Activated CD8-positive, alpha-beta memory T cell treated with anti-CD3 and anti-CD28 coated beads for 4 hours (primary cell): ENCODE results near the gene RUNX1.

Source experiments
- DNase-seq, 2 donors: peaks; one replicate each; pipeline ENCODE4 v3.0.0-alpha.2; 2020; ENCODE audit warnings: low read depth in 2 of 2

RUNX1 gene

DNA sequence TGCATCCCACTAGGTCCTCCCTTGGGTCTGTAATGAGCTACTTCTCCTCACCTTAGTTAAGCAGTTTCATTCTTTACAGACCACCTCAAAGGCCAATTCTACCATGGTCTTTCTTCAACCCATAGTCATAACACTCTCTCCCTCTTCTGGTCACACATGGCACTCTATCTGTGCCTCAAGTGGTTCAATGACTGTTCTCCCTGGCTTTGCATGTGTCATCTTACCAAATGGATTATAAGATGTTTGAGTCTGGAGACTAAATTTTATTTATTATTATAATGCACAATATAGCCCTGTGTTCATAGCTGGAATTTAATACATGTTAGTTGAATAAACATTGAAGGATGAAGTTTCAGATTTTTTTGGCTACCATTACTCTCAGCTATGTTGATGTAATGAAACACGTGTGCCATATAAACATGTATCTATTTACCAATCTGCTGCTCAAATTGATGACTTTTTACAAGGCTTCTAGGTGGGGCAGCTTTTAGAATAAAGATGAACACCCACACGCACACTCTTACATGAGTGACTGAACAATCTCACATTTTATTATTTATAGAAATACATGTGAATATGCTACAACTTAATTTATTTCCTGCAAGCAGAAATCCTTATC is 102.1 kb downstream of the RUNX1 start:
- DNase-seq, result no peak

DNA sequence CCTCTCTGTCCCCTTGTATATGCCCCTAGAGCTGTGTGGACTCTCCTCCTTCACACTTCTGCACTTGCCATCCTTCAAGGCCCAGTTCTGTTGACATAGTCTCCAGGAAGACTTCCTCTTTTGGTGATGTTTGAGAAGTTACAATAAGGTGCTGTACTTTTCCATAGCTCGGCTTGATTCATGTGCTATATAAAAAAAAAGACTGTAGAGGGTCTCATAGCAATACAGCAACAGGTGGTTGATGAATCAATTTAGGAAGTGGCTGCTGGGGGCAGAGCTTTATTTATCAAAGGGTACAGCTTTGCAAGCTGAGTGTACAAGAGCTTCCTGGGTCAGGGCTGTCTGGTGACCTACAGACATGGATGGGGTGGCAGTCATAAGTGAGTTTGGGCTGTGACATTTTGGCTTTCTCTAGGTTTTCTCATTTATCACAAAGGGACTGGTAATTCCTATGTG is 102.7 kb downstream of the RUNX1 start:
- DNase-seq, result no peak

DNA sequence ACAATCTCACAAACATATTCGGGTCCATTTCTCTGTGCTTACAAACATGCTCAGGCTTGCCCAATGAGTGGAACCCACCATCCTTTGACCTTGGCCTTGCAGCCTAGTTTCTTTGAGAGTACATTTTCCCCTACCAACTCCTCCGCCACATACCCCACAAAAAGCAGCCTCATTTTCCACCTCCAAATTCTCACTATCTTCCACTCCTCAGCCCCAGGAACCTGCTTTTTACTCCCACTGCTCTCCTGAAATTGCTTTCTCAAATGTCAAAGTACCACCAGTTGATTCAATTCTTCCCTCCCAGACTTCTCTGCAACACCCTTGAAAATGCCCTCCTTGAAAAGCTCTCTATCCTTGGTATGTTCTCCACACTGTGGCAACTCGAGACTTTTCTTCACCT is 103.8 kb downstream of the RUNX1 start:
- DNase-seq, result no peak

DNA sequence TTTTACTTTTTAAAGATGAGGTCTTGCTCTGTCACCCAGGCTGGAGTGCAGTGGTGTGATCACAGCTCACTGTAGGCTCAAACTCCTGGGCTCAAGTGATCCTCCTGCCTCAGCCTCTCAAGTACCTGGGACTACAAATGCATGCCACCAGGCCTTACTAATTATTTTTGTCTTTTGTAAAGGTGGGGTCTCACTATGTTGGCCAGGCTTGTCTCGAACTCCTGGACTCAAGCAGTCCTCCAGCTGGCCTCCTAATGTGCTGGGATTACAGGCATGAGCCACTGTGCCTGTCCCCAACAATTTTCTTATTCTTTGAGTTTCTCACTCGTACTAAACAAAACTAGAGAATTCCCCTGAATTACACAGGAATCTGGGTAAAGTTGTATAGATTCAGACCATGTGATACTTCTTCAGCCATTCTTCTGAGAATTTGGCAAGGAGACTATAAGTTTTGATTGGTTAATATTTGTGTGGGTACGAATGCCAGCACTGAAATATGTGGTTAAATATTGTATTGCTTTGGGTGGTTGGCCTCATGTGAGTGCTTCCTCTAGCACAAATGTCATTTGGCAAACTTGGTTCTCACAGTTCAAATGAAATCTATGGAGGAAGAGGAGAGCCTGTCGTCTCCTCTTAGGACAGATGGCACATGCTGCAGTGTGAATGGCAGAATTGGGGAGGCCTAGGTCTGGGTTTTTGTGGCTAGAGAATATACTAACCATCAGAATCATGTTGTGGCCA is 104.9 kb downstream of the RUNX1 start:
- no peak for DNase-seq

DNA sequence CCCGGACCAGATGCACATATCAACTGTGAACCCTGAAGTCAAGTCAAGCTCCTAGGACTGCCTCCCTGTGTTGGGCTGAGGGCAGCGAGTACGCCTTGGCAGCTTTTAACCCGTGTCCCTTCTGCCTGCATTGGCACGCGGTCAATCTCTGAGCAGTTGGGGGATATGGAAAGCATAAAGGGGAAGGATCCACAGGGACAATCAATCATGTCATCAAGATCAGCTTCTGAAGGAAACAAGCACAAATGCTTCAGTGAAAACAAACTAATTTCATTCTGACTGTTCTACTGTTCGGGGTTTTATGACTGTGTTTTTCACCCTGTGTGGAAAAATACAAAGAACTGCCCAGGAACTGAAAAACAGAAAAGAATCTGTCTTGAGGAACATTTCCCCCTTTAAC is 106.2 kb downstream of the RUNX1 start:
- DNase-seq, result no peak

DNA sequence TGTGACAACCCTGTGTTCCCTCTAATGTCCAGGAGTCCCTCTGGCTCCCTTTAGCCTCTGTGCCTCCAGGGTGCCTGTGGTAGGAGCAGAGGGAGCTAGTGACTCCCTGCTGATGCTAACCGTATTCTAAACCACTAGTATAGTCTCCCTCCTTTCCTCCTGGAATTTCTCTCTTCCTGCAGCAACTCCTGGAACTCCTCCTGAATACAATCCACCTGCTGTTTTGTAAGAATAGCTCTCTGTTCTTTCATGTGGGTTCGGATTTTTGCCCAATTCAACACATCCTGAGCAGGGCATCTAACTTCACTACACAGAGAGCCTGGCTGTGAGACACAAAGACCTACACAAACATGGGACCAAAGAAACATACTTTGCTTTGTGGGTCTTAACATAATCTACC is 107.9 kb downstream of the RUNX1 start:
- DNase-seq, result no peak

DNA sequence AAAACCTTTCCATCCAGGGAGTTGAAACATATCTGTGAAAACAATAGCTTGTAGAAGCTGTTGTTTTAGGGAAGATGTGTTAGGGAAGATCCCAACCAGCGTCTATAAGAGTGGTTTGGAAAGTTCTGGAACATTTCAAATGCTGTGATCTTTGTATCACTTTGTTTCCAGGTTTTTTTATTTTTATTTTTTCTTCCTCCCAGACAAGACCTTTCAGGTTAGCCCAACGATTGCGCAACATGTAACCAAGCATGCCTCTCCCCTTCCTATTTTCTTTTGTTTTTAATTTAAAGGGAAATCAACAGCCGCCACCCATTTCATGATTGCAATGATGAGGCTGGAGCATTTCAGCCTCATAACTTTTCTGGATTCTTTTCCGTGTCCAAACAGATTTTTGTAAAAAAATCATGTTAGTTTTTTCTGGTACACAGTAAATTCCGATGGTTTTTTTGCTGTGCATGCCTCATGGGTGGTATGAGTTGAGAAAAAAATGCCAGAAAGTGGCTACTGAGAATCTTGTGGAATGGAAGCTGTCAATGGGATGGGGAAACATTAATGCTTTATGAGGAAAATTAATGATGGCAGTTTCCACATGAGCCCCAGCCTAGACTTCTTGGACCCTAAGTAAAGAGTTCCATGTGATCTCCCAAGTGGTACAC is 109.3 kb downstream of the RUNX1 start:
- no peak for DNase-seq

DNA sequence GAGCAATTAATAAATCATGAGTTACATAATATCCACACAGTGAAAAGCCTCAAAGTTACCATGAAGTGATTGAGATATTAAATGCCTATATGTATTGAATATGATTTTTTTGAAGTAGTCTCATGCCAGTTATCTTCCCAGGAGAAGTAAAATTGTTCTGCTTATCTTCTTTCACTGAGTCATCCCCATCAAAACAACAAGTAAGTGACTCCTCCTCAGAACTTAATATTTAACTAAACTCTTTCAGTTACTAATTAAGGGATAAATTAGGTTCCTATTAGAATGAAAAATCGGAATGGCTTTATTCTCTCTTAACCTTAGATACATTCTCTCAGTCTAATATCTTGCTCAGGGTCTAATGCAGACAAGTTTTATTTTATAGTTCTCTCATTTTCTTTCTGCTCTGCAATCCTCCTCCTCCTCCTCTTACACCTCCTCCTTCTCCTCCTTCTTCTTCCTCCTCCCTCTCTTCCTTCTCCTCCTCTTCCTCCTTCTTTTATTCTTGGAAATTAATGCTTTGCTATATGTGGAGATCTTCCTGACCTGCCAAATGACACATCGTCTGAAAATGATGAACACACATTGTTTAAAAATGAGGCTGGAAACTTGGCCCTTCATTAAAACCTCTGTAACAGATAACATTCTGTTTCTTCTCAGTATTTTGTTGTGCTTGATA is 110.9 kb downstream of the RUNX1 start:
- no peak for DNase-seq

DNA sequence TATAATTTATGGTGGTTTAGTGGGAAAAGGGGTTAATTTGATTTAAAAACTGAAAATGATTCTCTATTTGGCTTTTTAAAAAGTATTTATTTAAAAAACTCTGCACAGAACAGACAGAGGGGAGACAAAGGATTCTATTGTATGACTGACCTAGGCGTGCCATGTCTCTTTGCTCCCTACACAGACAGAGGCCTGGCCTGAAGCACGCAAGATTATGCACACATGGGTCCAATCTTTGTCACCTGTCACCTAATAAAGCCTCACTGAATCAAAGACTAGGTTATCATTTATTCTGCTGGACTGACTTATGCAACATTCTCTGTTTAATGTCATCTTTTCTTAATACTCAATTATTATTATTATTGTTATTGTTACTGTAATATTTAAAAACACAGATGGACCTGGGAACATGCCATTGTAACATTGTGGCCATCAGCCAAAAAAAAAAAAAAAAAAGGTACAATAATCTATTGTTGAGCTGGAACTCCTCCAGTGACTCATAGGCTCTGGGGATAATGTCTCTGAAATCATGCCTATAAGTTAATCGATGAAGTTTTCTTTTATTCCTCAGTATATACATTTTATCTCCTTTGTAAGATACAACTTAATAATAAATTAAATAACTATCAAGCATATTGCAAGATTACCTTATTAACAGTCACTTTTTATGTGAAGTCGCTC is 112.1 kb downstream of the RUNX1 start:
- DNase-seq, result no peak

DNA sequence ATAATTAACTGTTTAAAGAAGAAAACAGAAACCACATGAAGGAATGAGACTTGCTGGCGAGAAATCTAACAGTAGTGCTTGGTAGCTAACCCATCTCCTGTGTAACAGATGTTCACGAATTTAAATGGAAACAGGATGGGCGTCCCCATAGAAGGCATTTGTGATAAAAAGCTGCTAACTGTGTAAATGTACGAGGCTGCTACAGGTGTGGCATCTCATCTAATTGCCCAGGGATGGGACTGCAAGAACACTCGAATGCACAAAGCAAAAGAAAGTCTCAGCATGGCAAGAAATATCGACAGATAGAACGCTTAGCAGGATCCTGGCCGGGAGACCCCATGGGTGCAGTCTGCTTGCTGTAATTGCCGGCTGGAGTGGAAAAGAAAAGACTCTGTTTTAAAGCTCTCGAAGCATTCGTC is 112.7 kb downstream of the RUNX1 start:
- DNase-seq, result no peak

DNA sequence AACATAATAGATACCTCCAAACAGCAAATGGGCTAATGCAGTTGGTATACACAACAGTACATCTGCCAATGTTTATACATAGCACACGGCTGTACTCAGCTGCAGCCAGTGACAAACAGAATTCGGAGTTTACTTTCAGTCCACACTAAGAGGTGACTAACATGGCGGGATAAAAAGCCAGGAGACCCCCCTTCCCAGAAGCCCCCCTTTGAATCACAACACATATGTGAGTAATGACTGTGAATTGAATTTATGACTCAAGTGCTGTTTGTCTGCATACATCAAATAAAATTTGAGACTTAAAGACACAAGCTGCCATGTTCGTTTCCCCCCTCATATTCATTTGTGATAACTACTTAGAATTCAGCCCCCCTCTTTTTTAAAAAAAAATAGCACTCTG is 113.2 kb downstream of the RUNX1 start:
- DNase-seq, result no peak

DNA sequence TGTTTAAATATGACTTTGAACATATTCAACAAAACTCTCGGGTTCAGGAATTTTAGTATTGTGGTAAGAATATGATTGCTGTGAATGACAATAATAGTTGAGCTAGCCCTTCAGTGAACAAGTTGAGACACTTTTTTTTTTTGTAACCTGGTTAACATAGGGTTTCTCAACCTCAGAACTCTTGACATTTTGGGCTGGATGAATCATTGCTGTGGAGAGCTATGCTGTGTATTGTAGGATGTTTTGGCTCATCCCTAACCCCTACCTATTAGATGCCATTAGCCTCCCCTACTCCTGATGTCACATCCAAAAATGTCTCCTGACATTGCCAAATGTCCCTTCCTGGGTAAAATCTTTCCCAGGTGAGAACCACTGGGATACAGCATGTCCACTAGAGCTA is 113.7 kb downstream of the RUNX1 start:
- no peak for DNase-seq

DNA sequence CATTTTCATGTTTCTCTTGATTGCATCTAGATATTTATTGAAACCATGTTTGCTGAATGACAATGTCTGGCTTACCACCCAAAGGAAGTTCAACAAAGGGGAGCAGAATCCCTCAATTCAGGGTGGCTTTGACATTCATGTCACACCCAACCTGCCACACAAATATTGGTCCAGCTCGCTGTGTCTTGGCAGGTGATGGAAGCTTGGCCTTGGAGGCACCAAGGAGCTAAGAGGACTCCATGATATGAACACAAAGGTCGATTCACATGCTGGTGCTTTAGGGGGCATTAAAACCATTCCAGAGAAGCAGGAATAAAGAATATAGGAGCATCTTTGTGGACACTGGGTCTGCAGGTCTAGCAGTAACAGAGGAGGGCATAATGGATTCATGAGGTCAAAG is 114.8 kb downstream of the RUNX1 start:
- no peak for DNase-seq

DNA sequence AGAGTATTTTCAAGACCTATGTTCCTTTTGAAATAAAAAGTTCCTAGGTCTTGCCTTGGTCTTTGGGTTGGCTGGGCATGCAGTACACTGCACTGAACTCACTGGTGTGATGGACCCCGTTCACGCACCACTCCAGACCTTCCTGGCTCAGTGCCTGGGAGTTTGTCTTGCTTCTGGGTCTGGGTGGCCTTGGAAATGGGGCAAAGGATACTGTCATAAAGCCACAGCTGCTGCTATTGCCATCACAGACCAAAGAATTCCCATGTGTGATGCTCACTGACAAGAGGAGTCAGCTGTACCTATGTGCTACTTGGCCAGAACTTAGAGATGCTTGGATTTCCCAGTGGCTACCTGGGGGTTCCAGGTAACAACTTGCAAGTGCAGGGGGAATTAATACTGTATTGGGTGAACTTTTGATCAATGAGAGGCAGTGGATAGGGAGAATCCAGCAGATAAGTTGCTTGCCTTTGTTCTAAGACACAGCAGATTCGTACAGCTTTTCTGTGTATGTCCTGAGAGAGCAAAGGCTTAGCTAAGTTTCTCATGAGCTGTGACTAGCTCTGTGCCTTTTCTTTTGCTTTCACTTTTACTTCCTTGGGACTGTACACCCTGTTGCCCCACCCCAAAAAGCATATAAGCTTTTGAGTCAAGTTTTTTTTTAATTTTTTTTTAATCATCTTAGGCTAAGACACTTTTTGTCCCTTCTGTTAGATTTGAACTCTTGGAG is 115.3 kb downstream of the RUNX1 start:
- DNase-seq, result no peak

DNA sequence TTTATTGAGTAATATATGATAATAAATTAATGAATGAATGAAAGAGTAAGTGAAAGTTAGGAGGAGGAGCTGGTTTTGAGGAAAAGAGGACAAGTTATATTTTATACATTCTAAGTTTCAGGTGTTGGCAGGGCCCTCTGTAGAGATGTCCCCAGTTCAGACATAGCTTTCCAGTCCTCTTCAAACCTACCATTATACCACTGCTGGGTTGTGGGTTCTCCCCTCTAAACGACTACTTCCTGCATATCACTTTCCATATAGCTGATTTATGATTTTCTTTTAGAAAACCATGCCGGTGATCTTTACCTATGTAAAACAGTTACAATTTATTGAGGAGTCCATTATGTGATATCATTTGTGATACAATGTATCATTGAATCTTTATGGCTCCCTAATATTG is 116.9 kb downstream of the RUNX1 start:
- DNase-seq, result no peak

DNA sequence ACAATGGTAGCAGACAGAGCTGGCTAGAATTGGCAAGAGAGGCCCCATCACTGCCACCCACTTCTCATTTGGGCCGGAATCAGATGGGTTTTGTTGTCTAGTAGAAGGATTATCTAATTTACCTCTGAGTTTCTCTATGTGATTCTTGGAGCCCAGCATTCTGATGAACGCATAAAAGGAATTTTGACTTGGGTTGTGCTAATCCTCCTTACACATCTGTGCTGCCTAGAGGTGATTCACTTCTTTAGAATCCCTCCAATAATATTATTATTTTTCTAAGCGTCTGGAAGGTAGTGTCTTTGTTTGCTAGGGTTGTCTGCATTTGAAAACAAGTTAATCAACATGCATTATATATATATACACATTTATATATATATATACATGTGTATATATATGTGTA is 118.1 kb downstream of the RUNX1 start:
- no peak for DNase-seq

DNA sequence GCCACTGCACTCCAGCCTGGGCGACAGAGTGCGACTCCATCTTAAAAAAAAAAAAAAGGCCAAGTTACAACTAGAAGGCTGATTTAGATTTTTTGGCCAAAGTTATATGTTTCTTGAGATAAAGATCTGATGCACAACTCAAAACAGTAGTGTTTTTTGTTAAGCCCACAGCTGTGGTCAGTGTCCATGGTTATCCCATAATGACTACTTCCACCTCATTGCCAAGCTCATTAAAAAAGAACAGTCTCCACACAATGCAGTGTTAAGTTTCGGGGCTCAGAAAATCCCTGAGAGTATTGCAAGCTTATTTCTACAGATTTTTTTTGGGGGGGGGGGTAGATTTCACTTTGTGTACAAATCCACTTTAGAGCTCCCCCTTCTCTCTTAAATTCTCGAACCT is 120.5 kb downstream of the RUNX1 start:
- no peak for DNase-seq

DNA sequence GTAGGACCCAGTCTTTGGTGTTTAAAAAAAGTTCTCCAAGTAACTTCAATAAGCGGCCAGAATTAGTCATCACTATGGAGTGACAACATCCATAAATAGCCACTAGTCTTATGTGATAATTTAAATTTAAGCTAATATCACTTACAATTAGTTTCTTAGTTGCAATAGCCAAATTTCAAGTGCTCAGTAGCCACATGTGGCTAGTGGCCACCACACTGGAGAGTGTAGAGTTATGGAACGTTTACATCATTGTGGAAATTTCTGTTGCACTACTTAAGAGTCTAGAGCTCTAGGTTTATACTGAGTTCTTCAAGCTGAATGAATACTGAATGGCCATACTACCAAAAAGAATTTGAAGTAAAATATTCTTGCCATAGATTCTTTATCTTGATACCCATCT is 121.1 kb downstream of the RUNX1 start:
- DNase-seq, result no peak

DNA sequence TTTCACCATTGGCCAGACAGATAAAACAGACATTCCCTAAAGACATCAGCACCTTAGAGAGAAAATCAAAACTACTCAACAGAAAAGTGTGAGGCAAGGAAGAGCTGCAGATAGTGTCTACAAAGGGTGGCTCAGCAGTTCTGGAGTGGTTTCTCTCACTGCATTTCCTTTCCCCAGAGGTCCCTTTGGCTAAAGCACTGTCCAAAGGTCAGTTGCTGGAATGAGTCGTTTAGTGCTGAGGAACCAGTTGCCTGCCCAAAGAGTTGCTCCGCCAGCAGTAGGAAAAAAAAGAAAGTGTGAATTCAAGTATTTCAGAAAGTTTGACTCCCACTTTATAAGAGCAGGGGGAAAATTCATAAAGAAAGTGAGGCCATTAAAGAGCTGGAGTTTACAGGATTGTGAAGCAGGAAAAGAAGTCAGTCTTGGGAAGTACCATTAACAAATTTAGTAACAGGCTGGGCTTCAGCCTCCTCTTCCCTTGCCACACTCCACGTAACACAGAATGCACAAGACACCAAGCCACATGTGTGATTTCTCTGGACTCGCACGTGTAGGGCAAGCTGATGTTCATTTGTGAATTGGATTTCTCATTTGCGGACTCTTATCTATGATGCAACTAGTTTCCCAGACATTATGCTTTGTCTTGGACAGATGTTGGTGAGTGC is 122.2 kb downstream of the RUNX1 start:
- DNase-seq, result no peak

DNA sequence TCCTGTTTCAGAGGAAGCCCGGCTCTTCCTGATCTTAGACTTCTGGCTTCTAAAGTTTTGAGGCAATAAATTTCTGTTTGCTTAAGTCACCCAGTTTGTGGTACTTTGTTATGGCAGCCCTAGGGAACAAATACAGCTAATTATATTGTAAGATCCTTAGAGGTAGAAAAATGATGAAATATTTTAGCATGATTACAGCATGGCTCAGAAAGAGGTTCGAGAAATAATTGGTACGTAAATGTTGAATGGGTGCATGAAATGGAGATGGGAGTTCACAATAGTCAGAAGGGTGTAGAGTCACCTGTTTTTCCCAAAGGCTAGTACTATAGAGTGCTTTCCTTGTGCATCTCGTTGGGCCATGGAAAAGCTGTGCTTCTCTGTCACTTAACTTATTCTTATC is 123.5 kb downstream of the RUNX1 start:
- no peak for DNase-seq
